ENCODE results near the gene BAIAP2L1.
A peak's percentile ranks its signal among the peaks of the same experiment; 100 is the strongest.

The BAIAP2L1 gene

GRCh38 chr7:98297626-98298286, 103.1 kb downstream of the BAIAP2L1 start:
- Histone ChIP-seq H2AFZ (no peak overlapping the region), H3K9me3 (ENCODE audit: control insufficient read depth, low read length) (no peaks in the 10 kb centered on the region), H3K36me3 (ENCODE audit: control insufficient read depth, insufficient read depth, low read length) (no peaks in the 10 kb centered on the region), H3K27me3 (ENCODE audit: control insufficient read depth, insufficient read depth, low read length) (no peaks in the 10 kb centered on the region), H3K9ac (no peak overlapping the region), H3K4me1 (no peaks in the 10 kb centered on the region), H3K27ac (no peak overlapping the region), H3K79me2 (no peaks in the 10 kb centered on the region), H3K4me2 (ENCODE audit: low read length) (no peak overlapping the region), H3K4me3 (ENCODE audit: low read depth, low read length) (no peak overlapping the region)
- TF ChIP-seq, protein P1, sequence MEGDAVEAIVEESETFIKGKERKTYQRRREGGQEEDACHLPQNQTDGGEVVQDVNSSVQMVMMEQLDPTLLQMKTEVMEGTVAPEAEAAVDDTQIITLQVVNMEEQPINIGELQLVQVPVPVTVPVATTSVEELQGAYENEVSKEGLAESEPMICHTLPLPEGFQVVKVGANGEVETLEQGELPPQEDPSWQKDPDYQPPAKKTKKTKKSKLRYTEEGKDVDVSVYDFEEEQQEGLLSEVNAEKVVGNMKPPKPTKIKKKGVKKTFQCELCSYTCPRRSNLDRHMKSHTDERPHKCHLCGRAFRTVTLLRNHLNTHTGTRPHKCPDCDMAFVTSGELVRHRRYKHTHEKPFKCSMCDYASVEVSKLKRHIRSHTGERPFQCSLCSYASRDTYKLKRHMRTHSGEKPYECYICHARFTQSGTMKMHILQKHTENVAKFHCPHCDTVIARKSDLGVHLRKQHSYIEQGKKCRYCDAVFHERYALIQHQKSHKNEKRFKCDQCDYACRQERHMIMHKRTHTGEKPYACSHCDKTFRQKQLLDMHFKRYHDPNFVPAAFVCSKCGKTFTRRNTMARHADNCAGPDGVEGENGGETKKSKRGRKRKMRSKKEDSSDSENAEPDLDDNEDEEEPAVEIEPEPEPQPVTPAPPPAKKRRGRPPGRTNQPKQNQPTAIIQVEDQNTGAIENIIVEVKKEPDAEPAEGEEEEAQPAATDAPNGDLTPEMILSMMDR (IDR thresholded peaks at IDR 0.05): no peak

DNA sequence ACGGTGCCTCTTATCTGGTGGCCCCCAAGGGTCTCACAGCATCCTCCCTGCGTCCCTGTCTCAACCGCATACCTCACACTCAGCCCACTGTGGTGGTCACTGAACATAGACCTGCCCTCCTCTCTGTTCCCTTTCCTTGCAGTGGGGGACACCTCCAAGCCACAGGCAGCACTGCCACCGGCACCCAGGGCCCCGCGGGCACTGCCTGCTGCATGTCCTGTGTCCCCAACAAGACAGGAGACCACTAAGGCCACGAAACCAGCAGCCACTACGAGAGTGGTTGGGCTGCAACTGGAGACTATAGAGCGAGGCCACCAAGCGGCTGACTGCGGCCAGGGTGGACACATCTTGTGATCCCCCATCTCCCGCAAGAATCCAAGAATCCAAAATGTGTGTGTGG, 104.1 kb downstream of the BAIAP2L1 start:
- TF ChIP-seq, protein P1 (IDR thresholded peaks at IDR 0.05): no peak
- no peak overlapping the region for H3K9ac ChIP-seq
- no peak overlapping the region for H2AFZ ChIP-seq
- H3K4me3 ChIP-seq (ENCODE audit: low read depth, low read length): no peak overlapping the region
- no peak overlapping the region for H3K27ac ChIP-seq
- H3K4me2 ChIP-seq (ENCODE audit: low read length): no peak overlapping the region
- H3K27me3 ChIP-seq (ENCODE audit: control insufficient read depth, insufficient read depth, low read length): no peaks in the 10 kb centered on the region
- H3K9me3 ChIP-seq (ENCODE audit: control insufficient read depth, low read length): no peaks in the 10 kb centered on the region
- no peaks in the 10 kb centered on the region for H3K79me2 ChIP-seq
- H3K36me3 ChIP-seq (ENCODE audit: control insufficient read depth, insufficient read depth, low read length): no peaks in the 10 kb centered on the region
- H3K4me1 ChIP-seq: no peaks in the 10 kb centered on the region

- Histone ChIP-seq H3K9ac (no peak overlapping the region), H3K9me3 (ENCODE audit: control insufficient read depth, low read length) (no peaks in the 10 kb centered on the region), H2AFZ (no peak overlapping the region), H3K79me2 (no peaks in the 10 kb centered on the region), H3K36me3 (ENCODE audit: control insufficient read depth, insufficient read depth, low read length) (no peaks in the 10 kb centered on the region), H3K4me2 (ENCODE audit: low read length) (no peak overlapping the region), H3K4me3 (ENCODE audit: low read depth, low read length) (no peak overlapping the region), H3K27ac (no peak overlapping the region), H3K27me3 (ENCODE audit: control insufficient read depth, insufficient read depth, low read length) (no peaks in the 10 kb centered on the region), H3K4me1 (no peaks in the 10 kb centered on the region)
- TF ChIP-seq, protein P1 (IDR thresholded peaks at IDR 0.05): no peak
Observed at GRCh38 chr7:98295467-98296192, 105.3 kb downstream of the BAIAP2L1 start.

DNA sequence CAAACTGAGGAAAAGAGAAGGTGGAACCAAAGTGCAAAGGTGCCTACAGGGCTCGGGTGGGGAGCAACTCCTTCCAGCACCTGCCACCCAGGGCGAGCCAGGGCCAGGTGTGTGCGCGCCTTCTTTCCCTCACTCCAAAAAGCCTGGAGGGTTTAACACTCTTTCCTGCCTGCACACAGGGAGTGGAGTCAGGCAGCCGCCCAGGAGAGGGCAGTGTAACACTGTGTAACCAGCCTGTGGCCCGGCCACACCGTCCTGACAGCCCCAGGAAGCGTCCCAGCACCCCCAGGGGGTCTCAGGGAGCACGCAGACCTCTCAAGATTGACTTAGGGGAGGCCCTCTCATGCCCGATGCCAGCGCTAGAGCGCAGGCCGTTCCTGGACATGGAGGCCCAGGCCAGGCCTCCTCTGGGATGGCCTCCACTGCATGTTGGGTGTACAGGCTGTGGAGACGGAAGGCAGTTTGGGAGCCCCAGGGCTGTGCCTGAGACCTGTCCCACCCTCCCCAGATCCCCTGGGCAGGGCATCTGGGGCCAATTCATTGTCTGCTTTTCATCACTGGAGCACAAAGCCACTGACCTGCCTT, 106.0 kb downstream of the BAIAP2L1 start:
- Histone ChIP-seq H3K27me3 (ENCODE audit: control insufficient read depth, insufficient read depth, low read length) (no peaks in the 10 kb centered on the region), H3K9me3 (ENCODE audit: control insufficient read depth, low read length) (no peaks in the 10 kb centered on the region), H3K4me3 (ENCODE audit: low read depth, low read length) (no peak overlapping the region), H2AFZ (no peak overlapping the region), H3K36me3 (ENCODE audit: control insufficient read depth, insufficient read depth, low read length) (no peaks in the 10 kb centered on the region), H3K9ac (no peak overlapping the region), H3K27ac (no peak overlapping the region), H3K4me1 (no peaks in the 10 kb centered on the region), H3K4me2 (ENCODE audit: low read length) (no peak overlapping the region), H3K79me2 (no peaks in the 10 kb centered on the region)
- TF ChIP-seq, protein P1 (IDR thresholded peaks at IDR 0.05): peak; percentile 68

All from parathyroid adenoma (tissue), 2 donors.